PC-3 (cell line): ENCODE measurements around the gene FIP1L1. TPM values are rescaled to one million over a fixed set of nuclear protein-coding genes. Genes with fewer than 3 reads are reported as not detected.

ENCODE experiments used
- ATAC-seq: fragments of 200-7000 bp; cut with Tn5 transposase; 2 replicates; pipeline ENCODE4 v1.9.1; 2020; ENCODE audit warnings: mild to moderate bottlenecking, moderate library complexity
- BruUV-seq: library from RNA; stranded (reverse); fragments of 400-500 nt; replicated peaks from 2 replicates; lab custom pipeline; 2021; lab: Mats Ljungman, UMichigan
- CTCF ChIA-PET: fragments of 300-600 bp; sonication (Branson Sonifier 250); formaldehyde crosslinking; loops from one replicate; lab custom pipeline; 2022; ENCODE audit warnings: antibody characterized with exemption; lab: Charles Lee
- POLR2A ChIA-PET: fragments of 300-600 bp; sonication (Branson Sonifier 250); formaldehyde crosslinking; loops from one replicate; lab custom pipeline; 2022; ENCODE audit warnings: antibody characterized with exemption; ENCODE audit not compliant: unreplicated experiment; lab: Charles Lee
- DNase-seq: peaks from one replicate; pipeline ENCODE4 v3.0.0-alpha.2; 2015
- H2AFZ ChIP-seq: fragments of 300-600 bp; sonication (generic); 2 replicates; pipeline ENCODE4 v1.6.0; 2016; ENCODE audit warnings: antibody characterized with exemption, low read length
- H3F3A ChIP-seq: fragments of 300-600 bp; sonication (generic); one replicate; pipeline ENCODE4 v1.6.0; 2017; ENCODE audit warnings: antibody characterized with exemption, low read length, control low read depth, mild to moderate bottlenecking; ENCODE audit not compliant: unreplicated experiment
- H3K27ac ChIP-seq: fragments of 300-600 bp; sonication (generic); 2 replicates; pipeline ENCODE4 v1.5.1; 2016; ENCODE audit warnings: mild to moderate bottlenecking, low read length
- H3K27me3 ChIP-seq: fragments of 300-600 bp; sonication (generic); 2 replicates; pipeline ENCODE4 v1.6.1; 2016; ENCODE audit warnings: low read length, mixed read lengths
- H3K36me3 ChIP-seq: fragments of 300-600 bp; sonication (generic); 2 replicates; pipeline ENCODE4 v1.6.1; 2016; ENCODE audit warnings: low read depth, mixed run types, low read length, mixed read lengths
- H3K4me1 ChIP-seq: fragments of 300-600 bp; sonication (generic); 2 replicates; pipeline ENCODE4 v1.5.1; 2016; ENCODE audit warnings: low read length; ENCODE audit not compliant: insufficient read depth
- H3K4me2 ChIP-seq: fragments of 300-600 bp; sonication (generic); 2 replicates; pipeline ENCODE4 v1.6.0; 2016; ENCODE audit warnings: low read length
- H3K4me3 ChIP-seq: fragments of 300-600 bp; sonication (generic); 2 replicates; pipeline ENCODE4 v1.5.1; 2016; ENCODE audit warnings: mild to moderate bottlenecking, low read length, mixed read lengths
- H3K79me2 ChIP-seq: fragments of 300-600 bp; sonication (generic); 2 replicates; pipeline ENCODE4 v1.6.1; 2017; ENCODE audit warnings: low read length, mixed read lengths
- H3K9ac ChIP-seq: fragments of 300-600 bp; sonication (generic); 2 replicates; pipeline ENCODE4 v1.6.0; 2016; ENCODE audit warnings: mild to moderate bottlenecking, low read length
- H3K9me2 ChIP-seq: fragments of 300-600 bp; sonication (generic); replicated peaks from 2 replicates; pipeline ENCODE4 v1.6.1; 2016; ENCODE audit warnings: mixed run types, low read length, mixed read lengths
- H3K9me3 ChIP-seq: fragments of 300-600 bp; sonication (generic); 2 replicates; pipeline ENCODE4 v1.6.1; 2016; ENCODE audit warnings: low read length, mixed read lengths
- H4K20me1 ChIP-seq: fragments of 300-600 bp; sonication (generic); 2 replicates; pipeline ENCODE4 v1.6.1; 2016; ENCODE audit warnings: low read length, mixed read lengths
- CTCF ChIP-seq: fragments of 300-600 bp; sonication (generic); conservative IDR thresholded peaks from 2 replicates; pipeline ENCODE4 v1.5.1; 2017; ENCODE audit warnings: antibody characterized with exemption, low read depth, mild to moderate bottlenecking, low read length
- EZH2 ChIP-seq: fragments of 300-600 bp; sonication (generic); IDR thresholded peaks from one replicate; pipeline ENCODE4 v1.6.1; 2017; ENCODE audit warnings: antibody characterized with exemption, mild to moderate bottlenecking, low read length; ENCODE audit not compliant: unreplicated experiment
- EZH2phosphoT487 ChIP-seq: fragments of 300-600 bp; sonication (generic); IDR thresholded peaks from 2 replicates; pipeline ENCODE4 v1.6.1; 2018; ENCODE audit warnings: mild to moderate bottlenecking, antibody characterized with exemption, low read length, borderline replicate concordance
- intact Hi-C: fragments of 100-400 bp; cut with micrococcal nuclease; formaldehyde crosslinking; loops from 2 replicates; pipeline ENCODE4 v1.9.0; 2023
- total RNA-seq: library from RNA; depleted of rRNA; stranded (reverse); fragments of >200 nt; gene quantifications from 2 replicates; pipeline ENCODE4 v1.2.3, GENCODE V29; 2014

The FIP1L1 gene
- total RNA-seq, 1 experiment from 2014 or later, result 76.1 TPM

DNA sequence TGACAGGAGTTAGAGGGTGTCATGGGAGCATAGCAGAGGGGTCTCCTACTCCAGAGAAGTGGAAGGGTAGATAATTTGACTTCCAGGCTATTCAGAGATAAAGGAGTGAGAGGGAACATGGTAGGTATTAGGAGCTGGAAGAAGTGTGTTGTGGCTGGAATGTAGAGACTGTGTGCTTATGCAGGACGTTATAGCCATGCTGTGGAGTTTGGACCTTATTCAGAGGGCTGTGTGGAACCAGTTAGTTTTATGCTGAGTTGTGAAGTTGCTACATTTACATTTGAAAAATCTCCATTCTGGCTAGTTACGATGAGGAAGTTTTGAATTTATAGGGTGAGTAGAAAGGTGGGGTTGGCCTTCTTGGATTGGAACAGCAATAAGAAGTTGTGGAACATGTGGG, 67.5 kb downstream of the FIP1L1 start:
- Histone ChIP-seq H2AFZ (no peak overlapping the region), H3K9ac (no peak overlapping the region), H3K27me3 (no peaks in the 10 kb centered on the region), H3K36me3 (peaks cover 53% of the 10 kb centered on the region; the same call in 1 of the 2 replicates), H3K4me1 (no peaks in the 10 kb centered on the region), H3K9me2 (no peaks in the 10 kb centered on the region), H3F3A (no peaks in the 10 kb centered on the region), H3K4me2 (no peak overlapping the region), H3K27ac (no peak overlapping the region), H4K20me1 (no peaks in the 10 kb centered on the region), H3K9me3 (no peaks in the 10 kb centered on the region), H3K4me3 (no peak overlapping the region), H3K79me2 (no peaks in the 10 kb centered on the region)
- ChIA-PET POLR2A (no interaction called here), CTCF (no interaction called here)
- DNase-seq, result no peak
- BruUV-seq, result no TSS peak
- intact Hi-C loops, result no loop called here
- TF ChIP-seq EZH2 (no peak), EZH2phosphoT487 (no peak), CTCF (no peak)
- ATAC-seq, result no peak

DNA sequence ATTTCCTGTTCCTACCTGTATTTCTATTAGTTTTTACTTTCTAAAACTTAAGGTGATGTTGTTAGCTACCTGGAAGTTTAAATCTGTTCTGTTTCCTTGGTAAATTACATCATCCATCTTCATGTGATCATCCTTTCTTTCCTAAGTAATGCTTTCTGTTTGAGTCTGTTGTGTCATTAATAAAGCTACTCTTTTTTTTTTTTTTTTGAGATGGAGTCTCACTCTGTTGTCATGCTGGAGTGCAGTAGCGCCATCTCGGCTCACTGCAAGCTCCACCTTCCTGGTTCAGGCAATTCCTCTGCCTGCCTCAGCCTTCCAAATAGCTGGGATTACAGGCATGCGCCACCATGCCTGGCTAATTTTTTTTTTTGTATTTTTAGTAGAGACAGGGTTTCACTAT, 73.3 kb downstream of the FIP1L1 start:
- Histone ChIP-seq H3K4me2 (no peak overlapping the region), H3K9me2 (no peaks in the 10 kb centered on the region), H3K9ac (no peak overlapping the region), H3K79me2 (no peaks in the 10 kb centered on the region), H3K9me3 (no peaks in the 10 kb centered on the region), H2AFZ (no peak overlapping the region), H3K36me3 (peaks cover 38% of the 10 kb centered on the region), H3F3A (no peaks in the 10 kb centered on the region), H3K4me3 (no peak overlapping the region), H3K27me3 (no peaks in the 10 kb centered on the region), H4K20me1 (peaks cover 10% of the 10 kb centered on the region; the same call in 1 of the 2 replicates), H3K4me1 (peaks cover 13% of the 10 kb centered on the region), H3K27ac (no peak overlapping the region)
- no peak for TF ChIP-seq CTCF
- no peak for TF ChIP-seq EZH2phosphoT487
- TF ChIP-seq EZH2, result no peak
- ChIA-PET POLR2A (no interaction called here), CTCF (interaction anchor here (0.6 kb wide), 1 partner anchor 126 kb away, joined by 3 read pairs; no protein-coding TSS in a partner anchor)
- ATAC-seq (no peak), DNase-seq (no peak)
- BruUV-seq, result no TSS peak
- intact Hi-C loops, result loop anchor here (10.0 kb wide), 1 partner anchor 784 kb away; no protein-coding TSS in a partner anchor

DNA sequence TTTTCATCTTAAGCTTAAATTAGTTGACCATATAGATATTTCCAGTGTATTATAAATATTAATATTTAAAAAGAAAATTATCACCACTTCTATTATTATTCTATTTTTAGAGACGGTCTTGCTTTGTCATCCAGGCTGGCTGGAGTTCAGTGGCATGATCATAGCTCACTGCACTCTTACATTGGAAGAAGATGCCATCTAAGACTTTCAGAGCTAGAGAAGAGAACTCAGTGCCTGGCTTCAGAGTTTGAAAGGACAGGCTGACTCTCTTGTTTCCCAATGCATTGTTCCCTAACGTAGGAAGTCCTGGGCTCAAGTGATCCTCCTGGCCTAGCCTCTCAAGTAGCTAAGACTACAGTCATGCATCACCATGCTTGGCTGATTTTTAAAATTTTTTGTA, 75.9 kb downstream of the FIP1L1 start:
- peaks cover 33% of the 10 kb centered on the region for H3K4me1 ChIP-seq
- ChIA-PET POLR2A (no interaction called here), CTCF (no interaction called here)
- intact Hi-C loops, result loop anchor here (10.0 kb wide), 1 partner anchor 781 kb away; no protein-coding TSS in a partner anchor
- ATAC-seq (no peak), DNase-seq (no peak)
- peaks cover 14% of the 10 kb centered on the region for H3K79me2 ChIP-seq
- no peak overlapping the region for H3K4me3 ChIP-seq
- H3K9me3 ChIP-seq, result no peaks in the 10 kb centered on the region
- H3K27me3 ChIP-seq, result no peaks in the 10 kb centered on the region
- peaks cover 22% of the 10 kb centered on the region for H4K20me1 ChIP-seq
- no peak overlapping the region for H3K9ac ChIP-seq
- BruUV-seq, result no TSS peak
- H3F3A ChIP-seq, result no peaks in the 10 kb centered on the region
- no peak overlapping the region for H3K27ac ChIP-seq
- H2AFZ ChIP-seq, result no peak overlapping the region
- no peak for TF ChIP-seq EZH2
- TF ChIP-seq EZH2phosphoT487, result no peak
- TF ChIP-seq CTCF, result no peak
- no peaks in the 10 kb centered on the region for H3K9me2 ChIP-seq
- H3K36me3 ChIP-seq, result peaks cover 45% of the 10 kb centered on the region
- H3K4me2 ChIP-seq, result no peak overlapping the region
